ENCODE data around the gene NRG3.

Gene NRG3

GRCh38 chr10:82811621-82812020 is 936.6 kb downstream of the NRG3 start:
- Histone ChIP-seq H3K9me3 (ENCODE audit: low read depth, low read length) (no peaks in the 10 kb centered on the region), H3K9ac (ENCODE audit: insufficient read length) (no peak overlapping the region), H3K36me3 (ENCODE audit: insufficient read depth, low read length) (no peaks in the 10 kb centered on the region), H3K27ac (no peak overlapping the region), H3K4me3 (no peak overlapping the region)
- TF ChIP-seq EZH2 (IDR thresholded peaks at IDR 0.05) (no peak), POLR2AphosphoS5 (IDR thresholded peaks at IDR 0.05; ENCODE audit: borderline replicate concordance, low read depth, low read length) (no peak), FOXP2 (optimal IDR thresholded peaks at IDR 0.05; ENCODE audit: control extremely low read depth, extremely low read length, insufficient read depth) (no peak)
- no peak for DNase-seq (ENCODE audit: low read depth, low spot score)

- H3K36me3 ChIP-seq (ENCODE audit: insufficient read depth, low read length): no peaks in the 10 kb centered on the region
- no peak overlapping the region for H3K9ac ChIP-seq (ENCODE audit: insufficient read length)
- H3K9me3 ChIP-seq (ENCODE audit: low read depth, low read length): no peaks in the 10 kb centered on the region
- no peak overlapping the region for H3K27ac ChIP-seq
- H3K4me3 ChIP-seq: no peak overlapping the region
- no peak for DNase-seq (ENCODE audit: low read depth, low spot score)
- no peak for TF ChIP-seq POLR2AphosphoS5 (IDR thresholded peaks at IDR 0.05; ENCODE audit: borderline replicate concordance, low read depth, low read length)
- TF ChIP-seq FOXP2 (optimal IDR thresholded peaks at IDR 0.05; ENCODE audit: control extremely low read depth, extremely low read length, insufficient read depth): no peak
- no peak for TF ChIP-seq EZH2 (IDR thresholded peaks at IDR 0.05)
Measured at GRCh38 chr10:82813856-82814255, 938.9 kb downstream of the NRG3 start.

- Histone ChIP-seq H3K27ac (no peak overlapping the region), H3K4me3 (no peak overlapping the region), H3K9me3 (ENCODE audit: low read depth, low read length) (no peaks in the 10 kb centered on the region), H3K36me3 (ENCODE audit: insufficient read depth, low read length) (no peaks in the 10 kb centered on the region), H3K9ac (ENCODE audit: insufficient read length) (no peak overlapping the region)
- TF ChIP-seq POLR2AphosphoS5 (IDR thresholded peaks at IDR 0.05; ENCODE audit: borderline replicate concordance, low read depth, low read length): no peak
- TF ChIP-seq FOXP2 (optimal IDR thresholded peaks at IDR 0.05; ENCODE audit: control extremely low read depth, extremely low read length, insufficient read depth): no peak
- no peak for TF ChIP-seq EZH2 (IDR thresholded peaks at IDR 0.05)
- no peak for DNase-seq (ENCODE audit: low read depth, low spot score)
Measured at GRCh38 chr10:82814635-82815034, 939.6 kb downstream of the NRG3 start.

GRCh38 chr10:82815680-82816079 is 940.7 kb downstream of the NRG3 start:
- TF ChIP-seq EZH2 (IDR thresholded peaks at IDR 0.05): no peak
- TF ChIP-seq POLR2AphosphoS5 (IDR thresholded peaks at IDR 0.05; ENCODE audit: borderline replicate concordance, low read depth, low read length): no peak
- no peak for TF ChIP-seq FOXP2 (optimal IDR thresholded peaks at IDR 0.05; ENCODE audit: control extremely low read depth, extremely low read length, insufficient read depth)
- DNase-seq (ENCODE audit: low read depth, low spot score): no peak
- Histone ChIP-seq H3K36me3 (ENCODE audit: insufficient read depth, low read length) (no peaks in the 10 kb centered on the region), H3K9ac (ENCODE audit: insufficient read length) (no peak overlapping the region), H3K27ac (no peak overlapping the region), H3K9me3 (ENCODE audit: low read depth, low read length) (no peaks in the 10 kb centered on the region), H3K4me3 (no peak overlapping the region)

GRCh38 chr10:82817676-82818422 is 942.9 kb downstream of the NRG3 start:
- Histone ChIP-seq H3K4me3 (no peak overlapping the region), H3K9me3 (ENCODE audit: low read depth, low read length) (no peaks in the 10 kb centered on the region), H3K36me3 (ENCODE audit: insufficient read depth, low read length) (no peaks in the 10 kb centered on the region), H3K27ac (no peak overlapping the region), H3K9ac (ENCODE audit: insufficient read length) (no peak overlapping the region)
- no peak for DNase-seq (ENCODE audit: low read depth, low spot score)
- TF ChIP-seq FOXP2 (optimal IDR thresholded peaks at IDR 0.05; ENCODE audit: control extremely low read depth, extremely low read length, insufficient read depth): no peak
- TF ChIP-seq POLR2AphosphoS5 (IDR thresholded peaks at IDR 0.05; ENCODE audit: borderline replicate concordance, low read depth, low read length): no peak
- TF ChIP-seq EZH2 (IDR thresholded peaks at IDR 0.05): no peak

GRCh38 chr10:82821043-82821442 is 946.0 kb downstream of the NRG3 start:
- DNase-seq (ENCODE audit: low read depth, low spot score): no peak
- Histone ChIP-seq H3K27ac (no peak overlapping the region), H3K9me3 (ENCODE audit: low read depth, low read length) (no peaks in the 10 kb centered on the region), H3K9ac (ENCODE audit: insufficient read length) (no peak overlapping the region), H3K4me3 (no peak overlapping the region), H3K36me3 (ENCODE audit: insufficient read depth, low read length) (no peaks in the 10 kb centered on the region)
- TF ChIP-seq EZH2 (IDR thresholded peaks at IDR 0.05) (no peak), FOXP2 (optimal IDR thresholded peaks at IDR 0.05; ENCODE audit: control extremely low read depth, extremely low read length, insufficient read depth) (no peak)

- no peak overlapping the region for H3K27ac ChIP-seq
Measured at GRCh38 chr10:82826132-82826531, 951.1 kb downstream of the NRG3 start.

GRCh38 chr10:82827901-82828300 is 952.9 kb downstream of the NRG3 start:
- H3K27ac ChIP-seq: no peak overlapping the region
- no peak for TF ChIP-seq FOXP2 (optimal IDR thresholded peaks at IDR 0.05; ENCODE audit: control extremely low read depth, extremely low read length, insufficient read depth)
- TF ChIP-seq EZH2 (IDR thresholded peaks at IDR 0.05): no peak
- no peak for TF ChIP-seq POLR2AphosphoS5 (IDR thresholded peaks at IDR 0.05; ENCODE audit: borderline replicate concordance, low read depth, low read length)
- H3K36me3 ChIP-seq (ENCODE audit: insufficient read depth, low read length): no peaks in the 10 kb centered on the region
- H3K9ac ChIP-seq (ENCODE audit: insufficient read length): no peak overlapping the region
- no peak for DNase-seq (ENCODE audit: low read depth, low spot score)
- no peaks in the 10 kb centered on the region for H3K9me3 ChIP-seq (ENCODE audit: low read depth, low read length)
- no peak overlapping the region for H3K4me3 ChIP-seq

More at GRCh38 chr10:82826132-82826531, 951.1 kb downstream of the NRG3 start:
- Histone ChIP-seq H3K9ac (ENCODE audit: insufficient read length) (no peak overlapping the region), H3K9me3 (ENCODE audit: low read depth, low read length) (no peaks in the 10 kb centered on the region), H3K36me3 (ENCODE audit: insufficient read depth, low read length) (no peaks in the 10 kb centered on the region), H3K4me3 (no peak overlapping the region)
- no peak for DNase-seq (ENCODE audit: low read depth, low spot score)
- no peak for TF ChIP-seq POLR2AphosphoS5 (IDR thresholded peaks at IDR 0.05; ENCODE audit: borderline replicate concordance, low read depth, low read length)

- no peak overlapping the region for H3K4me3 ChIP-seq
- no peak for DNase-seq (ENCODE audit: low read depth, low spot score)
- H3K27ac ChIP-seq: no peak overlapping the region
- TF ChIP-seq EZH2 (IDR thresholded peaks at IDR 0.05) (no peak), POLR2AphosphoS5 (IDR thresholded peaks at IDR 0.05; ENCODE audit: borderline replicate concordance, low read depth, low read length) (no peak), FOXP2 (optimal IDR thresholded peaks at IDR 0.05; ENCODE audit: control extremely low read depth, extremely low read length, insufficient read depth) (no peak)
- no peaks in the 10 kb centered on the region for H3K9me3 ChIP-seq (ENCODE audit: low read depth, low read length)
- no peaks in the 10 kb centered on the region for H3K36me3 ChIP-seq (ENCODE audit: insufficient read depth, low read length)
- no peak overlapping the region for H3K9ac ChIP-seq (ENCODE audit: insufficient read length)
Measured at GRCh38 chr10:82847242-82847641, 972.2 kb downstream of the NRG3 start.

Measured in SK-N-MC (cell line).